ENCODE data around the gene GPR17.

Gene GPR17

GRCh38 chr2:127608061-127609030 is 37.6 kb upstream of the GPR17 start:
- Histone ChIP-seq H3K36me3 (replicated peaks) (no peaks in the 10 kb centered on the region), H3K27ac (no peak overlapping the region), H3K4me3 (ENCODE audit: low read depth, low read length) (no peak overlapping the region), H3K27me3 (replicated peaks) (no peaks in the 10 kb centered on the region)
- in situ Hi-C loops (cut with HindIII; ENCODE audit: low pct_ligation_motif_present, low sequenced_read_pairs) = no loop called here
- TF ChIP-seq, protein P1, sequence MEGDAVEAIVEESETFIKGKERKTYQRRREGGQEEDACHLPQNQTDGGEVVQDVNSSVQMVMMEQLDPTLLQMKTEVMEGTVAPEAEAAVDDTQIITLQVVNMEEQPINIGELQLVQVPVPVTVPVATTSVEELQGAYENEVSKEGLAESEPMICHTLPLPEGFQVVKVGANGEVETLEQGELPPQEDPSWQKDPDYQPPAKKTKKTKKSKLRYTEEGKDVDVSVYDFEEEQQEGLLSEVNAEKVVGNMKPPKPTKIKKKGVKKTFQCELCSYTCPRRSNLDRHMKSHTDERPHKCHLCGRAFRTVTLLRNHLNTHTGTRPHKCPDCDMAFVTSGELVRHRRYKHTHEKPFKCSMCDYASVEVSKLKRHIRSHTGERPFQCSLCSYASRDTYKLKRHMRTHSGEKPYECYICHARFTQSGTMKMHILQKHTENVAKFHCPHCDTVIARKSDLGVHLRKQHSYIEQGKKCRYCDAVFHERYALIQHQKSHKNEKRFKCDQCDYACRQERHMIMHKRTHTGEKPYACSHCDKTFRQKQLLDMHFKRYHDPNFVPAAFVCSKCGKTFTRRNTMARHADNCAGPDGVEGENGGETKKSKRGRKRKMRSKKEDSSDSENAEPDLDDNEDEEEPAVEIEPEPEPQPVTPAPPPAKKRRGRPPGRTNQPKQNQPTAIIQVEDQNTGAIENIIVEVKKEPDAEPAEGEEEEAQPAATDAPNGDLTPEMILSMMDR (IDR thresholded peaks at IDR 0.05; ENCODE audit: low read depth, low read length, missing control alignments) = no peak
- no peak for DNase-seq

- in situ Hi-C loops (cut with HindIII; ENCODE audit: low pct_ligation_motif_present, low sequenced_read_pairs) = no loop called here
- TF ChIP-seq, protein P1 (IDR thresholded peaks at IDR 0.05; ENCODE audit: low read depth, low read length, missing control alignments) = no peak
Measured at GRCh38 chr2:127609031-127609751, 36.8 kb upstream of the GPR17 start.

DNA sequence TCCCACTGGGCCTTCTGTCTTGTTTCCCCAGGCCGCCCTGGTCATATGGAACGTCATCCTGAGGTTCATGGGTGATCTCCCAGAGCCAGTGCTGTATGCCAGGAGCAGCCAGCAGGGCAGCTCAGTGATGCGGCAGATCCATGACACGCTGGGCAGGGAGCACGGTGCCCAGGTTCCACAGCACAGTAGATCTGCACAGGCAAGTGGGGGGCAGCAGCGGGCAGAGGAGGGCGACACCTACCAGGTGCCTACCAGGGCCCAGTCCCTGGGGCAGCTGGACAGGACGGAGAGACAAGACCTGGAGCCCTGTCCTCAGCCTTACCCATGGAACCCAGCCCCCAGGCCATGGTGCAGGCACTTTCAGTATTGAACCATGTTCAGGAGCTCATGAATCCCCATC is 36.1 kb upstream of the GPR17 start:
- no peaks in the 10 kb centered on the region for H3K27me3 ChIP-seq (replicated peaks)
- DNase-seq = no peak

More at GRCh38 chr2:127609031-127609751, 36.8 kb upstream of the GPR17 start:
- Histone ChIP-seq H3K27me3 (replicated peaks) (no peaks in the 10 kb centered on the region), H3K4me3 (ENCODE audit: low read depth, low read length) (no peak overlapping the region), H3K27ac (no peak overlapping the region), H3K36me3 (replicated peaks) (no peaks in the 10 kb centered on the region)
- DNase-seq = no peak

GRCh38 chr2:127610561-127610960 is 35.4 kb upstream of the GPR17 start:
- in situ Hi-C loops (cut with HindIII; ENCODE audit: low pct_ligation_motif_present, low sequenced_read_pairs) = no loop called here
- no peak for DNase-seq
- TF ChIP-seq, protein P1 (IDR thresholded peaks at IDR 0.05; ENCODE audit: low read depth, low read length, missing control alignments) = no peak

More for the DNA sequence above, 36.1 kb upstream of the GPR17 start:
- Histone ChIP-seq H3K36me3 (replicated peaks) (no peaks in the 10 kb centered on the region), H3K27ac (no peak overlapping the region), H3K4me3 (ENCODE audit: low read depth, low read length) (no peak overlapping the region)
- TF ChIP-seq, protein P1 (IDR thresholded peaks at IDR 0.05; ENCODE audit: low read depth, low read length, missing control alignments) = no peak
- in situ Hi-C loops (cut with HindIII; ENCODE audit: low pct_ligation_motif_present, low sequenced_read_pairs) = no loop called here

GRCh38 chr2:127611076-127611925 is 34.7 kb upstream of the GPR17 start:
- H3K4me3 ChIP-seq (ENCODE audit: low read depth, low read length) = no peak overlapping the region
- TF ChIP-seq, protein P1 (IDR thresholded peaks at IDR 0.05; ENCODE audit: low read depth, low read length, missing control alignments) = no peak
- no peak for DNase-seq
- H3K27ac ChIP-seq = no peak overlapping the region
- no peaks in the 10 kb centered on the region for H3K27me3 ChIP-seq (replicated peaks)
- in situ Hi-C loops (cut with HindIII; ENCODE audit: low pct_ligation_motif_present, low sequenced_read_pairs) = no loop called here
- no peaks in the 10 kb centered on the region for H3K36me3 ChIP-seq (replicated peaks)

More at GRCh38 chr2:127610561-127610960, 35.4 kb upstream of the GPR17 start:
- Histone ChIP-seq H3K27ac (no peak overlapping the region), H3K27me3 (replicated peaks) (no peaks in the 10 kb centered on the region), H3K36me3 (replicated peaks) (no peaks in the 10 kb centered on the region), H3K4me3 (ENCODE audit: low read depth, low read length) (no peak overlapping the region)

Measured in brain microvascular endothelial cell (primary cell).